Skeletal muscle tissue (tissue), 4 donors: ENCODE data around the gene GTF3C5. TPM values are rescaled to one million over a fixed set of nuclear protein-coding genes. Genes with fewer than 3 reads are reported as not detected.
"Not testable (repeated sequence)": the region's sequence is repeated elsewhere in the genome, so short reads cannot be mapped to it uniquely, and the experiment has no call there.

ENCODE experiments used
- H3K27ac ChIP-seq: one replicate; pipeline ENCODE4 v1.7.0; 2013; ENCODE audit warnings: mild to moderate bottlenecking, low read depth, low read length, inconsistent platforms
- H3K27me3 ChIP-seq, 3 donors: one replicate each; pipeline ENCODE4 v1.7.0; 2013; ENCODE audit warnings: low read length in 3 of 3; ENCODE audit not compliant: control insufficient read depth in 3 of 3, insufficient read depth in 3 of 3
- H3K36me3 ChIP-seq, 3 donors: one replicate each; pipeline ENCODE4 v1.7.0; 2013; ENCODE audit warnings: low read length in 3 of 3; ENCODE audit not compliant: control insufficient read depth in 3 of 3, insufficient read depth in 3 of 3
- H3K4me1 ChIP-seq, 3 donors: one replicate each; pipeline ENCODE4 v1.7.0; 2013; ENCODE audit warnings: low read length in 3 of 3, mild to moderate bottlenecking in 3 of 3; ENCODE audit not compliant: control insufficient read depth in 3 of 3, insufficient read depth in 3 of 3
- H3K4me3 ChIP-seq, 3 donors: one replicate each; pipeline ENCODE4 v1.7.0; 2013; ENCODE audit warnings: low read length in 3 of 3
- H3K9ac ChIP-seq, 3 donors: one replicate each; pipeline ENCODE4 v1.7.0; 2013; ENCODE audit warnings: low read length in 3 of 3, mild to moderate bottlenecking in 3 of 3, moderate library complexity in 2 of 3, low read depth in 1 of 3
- H3K9me3 ChIP-seq, 3 donors: one replicate each; pipeline ENCODE4 v1.7.0; 2013; ENCODE audit warnings: low read length in 3 of 3; ENCODE audit not compliant: control insufficient read depth in 3 of 3
- total RNA-seq: library from RNA; depleted of rRNA; stranded (reverse); fragments of >200 nt; gene quantifications from one replicate; pipeline ENCODE4 v1.2.3, GENCODE V29; 2014
- donor health status: Osteomylitis.

The GTF3C5 gene
- total RNA-seq, 1 donor from 2014 or later, result 28.2 TPM

GRCh38 chr9:133086212-133086860, 55.5 kb downstream of the GTF3C5 start:
- not testable (repeated sequence) for H3K4me3 ChIP-seq, H3K27ac ChIP-seq, H3K9me3 ChIP-seq, H3K27me3 ChIP-seq, H3K4me1 ChIP-seq, H3K36me3 ChIP-seq, H3K9ac ChIP-seq

GRCh38 chr9:133086894-133087293, 56.1 kb downstream of the GTF3C5 start:
- Histone ChIP-seq H3K9me3 (no peaks in the 10 kb centered on the region), H3K36me3 (no peaks in the 10 kb centered on the region), H3K9ac (no peak overlapping the region), H3K4me3 (no peak overlapping the region), H3K27ac (no peak overlapping the region), H3K4me1 (no peaks in the 10 kb centered on the region), H3K27me3 (no peaks in the 10 kb centered on the region)

- H3K36me3 ChIP-seq, result no peaks in the 10 kb centered on the region
- no peak overlapping the region for H3K9ac ChIP-seq
- no peaks in the 10 kb centered on the region for H3K9me3 ChIP-seq
- H3K27me3 ChIP-seq, result no peaks in the 10 kb centered on the region
- no peak overlapping the region for H3K4me3 ChIP-seq
- H3K27ac ChIP-seq, result no peak overlapping the region
- H3K4me1 ChIP-seq, result no peaks in the 10 kb centered on the region
Measured at GRCh38 chr9:133087429-133088145, 56.8 kb downstream of the GTF3C5 start.

GRCh38 chr9:133088146-133088750, 57.5 kb downstream of the GTF3C5 start:
- no peaks in the 10 kb centered on the region for H3K4me1 ChIP-seq
- no peaks in the 10 kb centered on the region for H3K27me3 ChIP-seq
- no peaks in the 10 kb centered on the region for H3K9me3 ChIP-seq
- H3K4me3 ChIP-seq, result no peak overlapping the region
- H3K36me3 ChIP-seq, result no peaks in the 10 kb centered on the region
- H3K9ac ChIP-seq, result no peak overlapping the region
- no peak overlapping the region for H3K27ac ChIP-seq

- Histone ChIP-seq H3K27me3 (no peaks in the 10 kb centered on the region), H3K36me3 (no peaks in the 10 kb centered on the region)
Measured at GRCh38 chr9:133088756-133089155, 58.0 kb downstream of the GTF3C5 start.

GRCh38 chr9:133089271-133089671, 58.5 kb downstream of the GTF3C5 start:
- no peaks in the 10 kb centered on the region for H3K9me3 ChIP-seq
- H3K9ac ChIP-seq, result no peak overlapping the region
- no peaks in the 10 kb centered on the region for H3K27me3 ChIP-seq
- no peaks in the 10 kb centered on the region for H3K4me1 ChIP-seq
- no peak overlapping the region for H3K4me3 ChIP-seq
- H3K27ac ChIP-seq, result no peak overlapping the region
- H3K36me3 ChIP-seq, result no peaks in the 10 kb centered on the region

More at GRCh38 chr9:133088756-133089155, 58.0 kb downstream of the GTF3C5 start:
- Histone ChIP-seq H3K4me1 (no peaks in the 10 kb centered on the region), H3K4me3 (no peak overlapping the region), H3K9me3 (no peaks in the 10 kb centered on the region), H3K27ac (no peak overlapping the region), H3K9ac (no peak overlapping the region)

GRCh38 chr9:133090187-133090586, 59.4 kb downstream of the GTF3C5 start:
- Histone ChIP-seq H3K27ac (no peak overlapping the region), H3K9me3 (no peaks in the 10 kb centered on the region), H3K4me1 (no peaks in the 10 kb centered on the region), H3K4me3 (no peak overlapping the region), H3K27me3 (no peaks in the 10 kb centered on the region), H3K36me3 (no peaks in the 10 kb centered on the region), H3K9ac (no peak overlapping the region)

GRCh38 chr9:133090752-133091385, 60.1 kb downstream of the GTF3C5 start:
- Histone ChIP-seq H3K9ac (no peak overlapping the region), H3K27me3 (no peaks in the 10 kb centered on the region), H3K9me3 (no peaks in the 10 kb centered on the region), H3K36me3 (no peaks in the 10 kb centered on the region), H3K4me1 (no peaks in the 10 kb centered on the region), H3K27ac (no peak overlapping the region), H3K4me3 (no peak overlapping the region)

- not testable (repeated sequence) for H3K4me1 ChIP-seq, H3K27me3 ChIP-seq, H3K9me3 ChIP-seq, H3K27ac ChIP-seq, H3K4me3 ChIP-seq, H3K9ac ChIP-seq
- H3K36me3 ChIP-seq, result peaks cover 16 to 27% (median 24%) of the 10 kb centered on the region in 3 donors
Measured at GRCh38 chr9:133094351-133094750, 63.6 kb downstream of the GTF3C5 start.
